HL-60 (cell line): ENCODE results near the gene KRT77.

Experiments
- DNase-seq, 2 experiments: peaks; one replicate each; pipeline ENCODE4 v3.0.0-alpha.2; 2010 to 2020; ENCODE audit warnings: low read depth in 1 of 2, low spot score in 1 of 2
- H3K27ac ChIP-seq: fragments of 250-450 bp; sonication (Bioruptor Pico); replicated peaks from 2 replicates; pipeline ENCODE4 v1.5.1; 2020; ENCODE audit warnings: mild to moderate bottlenecking, moderate library complexity
- H3K27me3 ChIP-seq: fragments of 250-450 bp; sonication (Bioruptor Pico); 2 replicates; pipeline ENCODE4 v1.5.1; 2021; ENCODE audit warnings: mild to moderate bottlenecking, moderate library complexity; ENCODE audit not compliant: insufficient read depth, poor library complexity, severe bottlenecking
- H3K4me3 ChIP-seq: replicated peaks from 2 replicates; pipeline ENCODE4 v1.5.1; 2011; ENCODE audit warnings: mild to moderate bottlenecking, control low read depth, low read length; ENCODE audit not compliant: insufficient read depth
- CTCF ChIP-seq: IDR thresholded peaks from one replicate; pipeline ENCODE4 v1.5.1; 2011; ENCODE audit warnings: low read length, control low read depth, inconsistent platforms; ENCODE audit not compliant: insufficient read depth
- GABPA ChIP-seq: IDR thresholded peaks from 2 replicates; pipeline ENCODE4 v1.6.1; 2012; ENCODE audit warnings: low read depth
- POLR2AphosphoS5 ChIP-seq: IDR thresholded peaks from 2 replicates; pipeline ENCODE4 v1.6.1; 2012; ENCODE audit warnings: low read depth
- REST ChIP-seq: IDR thresholded peaks from 2 replicates; pipeline ENCODE4 v1.6.1; 2012; ENCODE audit warnings: low read depth; ENCODE audit not compliant: insufficient replicate concordance
- SPI1 ChIP-seq: IDR thresholded peaks from 2 replicates; pipeline ENCODE4 v1.6.1; 2012; ENCODE audit warnings: low read depth, mild to moderate bottlenecking, borderline replicate concordance

Gene KRT77

GRCh38 chr12:52722680-52723079, 19.4 kb upstream of the KRT77 start:
- Histone ChIP-seq H3K27me3 (no peaks in the 10 kb centered on the region), H3K4me3 (no peak overlapping the region), H3K27ac (no peak overlapping the region)
- TF ChIP-seq REST (no peak), CTCF (no peak), GABPA (no peak), POLR2AphosphoS5 (no peak), SPI1 (no peak)
- no peak for DNase-seq

GRCh38 chr12:52721838-52722470, 18.6 kb upstream of the KRT77 start:
- DNase-seq = peak; percentile 8 to 29
- no peak for TF ChIP-seq SPI1
- no peak for TF ChIP-seq CTCF
- no peak for TF ChIP-seq GABPA
- Histone ChIP-seq H3K27ac (no peak overlapping the region), H3K27me3 (no peaks in the 10 kb centered on the region), H3K4me3 (no peak overlapping the region)

- Histone ChIP-seq H3K4me3 (no peak overlapping the region), H3K27me3 (peaks cover 5% of the 10 kb centered on the region), H3K27ac (no peak overlapping the region)
- no peak for DNase-seq
- TF ChIP-seq POLR2AphosphoS5 (no peak), GABPA (no peak), SPI1 (no peak), CTCF (no peak), REST (no peak)
These were observed 17.1 kb upstream of the KRT77 start for GRCh38 chr12:52720365-52720886.

GRCh38 chr12:52716061-52716460, 12.7 kb upstream of the KRT77 start:
- Histone ChIP-seq H3K27me3 (peaks cover 29% of the 10 kb centered on the region), H3K4me3 (no peak overlapping the region), H3K27ac (no peak overlapping the region)
- no peak for TF ChIP-seq REST
- TF ChIP-seq SPI1 = no peak
- TF ChIP-seq POLR2AphosphoS5 = no peak
- TF ChIP-seq GABPA = no peak
- TF ChIP-seq CTCF = no peak
- no peak for DNase-seq
